Activated CD4-positive, CD25-positive, alpha-beta regulatory T cell treated with anti-CD3 and anti-CD28 coated beads, Interleukin-2, amount 50 U/mL, for 16 hours (primary cell): ENCODE measurements around the gene PPP1R3E.

ENCODE experiments used
- DNase-seq: peaks from one replicate; pipeline ENCODE4 v3.0.0-alpha.2; 2020; ENCODE audit warnings: low read depth, low spot score

The PPP1R3E gene

DNA sequence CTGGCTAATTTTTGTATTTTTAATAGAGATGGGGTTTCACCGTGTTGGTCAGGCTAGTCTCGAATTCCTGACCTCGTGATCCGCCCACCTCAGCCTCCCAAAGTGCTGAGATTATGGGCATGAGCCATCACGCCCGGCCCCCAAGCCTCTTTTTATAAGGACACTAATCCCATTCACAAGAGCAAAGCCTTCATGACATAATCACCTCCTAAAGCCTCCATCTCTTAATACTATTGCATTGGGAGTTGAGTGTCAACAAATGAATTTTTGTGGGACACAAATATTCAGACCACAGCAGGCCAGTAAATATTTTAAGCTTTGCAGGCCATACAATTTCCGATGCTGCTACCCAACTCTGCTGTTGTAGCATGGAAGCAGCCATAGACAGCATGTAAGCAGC, 54.1 kb downstream of the PPP1R3E start:
- no peak for DNase-seq
